ENCODE data around the gene MLEC.
A peak's percentile ranks its signal among the peaks of the same experiment; 100 is the strongest.

MLEC gene

GRCh38 chr12:120710031-120710804 is 23.3 kb downstream of the MLEC start, which contains the start of gene UNC119B:
TSS of gene UNC119B (plus strand) at chr12:120710458. CDS start at chr12:120710475, 17 bp downstream.
- H3K36me3 ChIP-seq (ENCODE audit: control insufficient read depth in 2 of 2, insufficient read depth in 2 of 2, low read length in 2 of 2): peaks cover 0 to 11% of the 10 kb centered on the region in 2 donors
- H3K9me3 ChIP-seq (ENCODE audit: control insufficient read depth in 2 of 2, low read length in 2 of 2): no peaks in the 10 kb centered on the region
- no peaks in the 10 kb centered on the region for H3K27me3 ChIP-seq (ENCODE audit: control insufficient read depth in 1 of 2, insufficient read depth in 2 of 2, low read length in 2 of 2)
- H3K27ac ChIP-seq (ENCODE audit: low read length): peak within 1 kb of the TSS; percentile 66
- peaks cover 19% of the 10 kb centered on the region for H3K4me1 ChIP-seq (ENCODE audit: control insufficient read depth, insufficient read depth, low read length)
- H3K9ac ChIP-seq (ENCODE audit: low read length in 2 of 2): peak within 1 kb of the TSS; percentile 55 to 70
- H3K4me3 ChIP-seq (ENCODE audit: low read length in 2 of 2): peak within 1 kb of the TSS; percentile 59 to 81

GRCh38 chr12:120710805-120711296 is 23.9 kb downstream of the MLEC start:
- H3K9ac ChIP-seq (ENCODE audit: low read length in 2 of 2): peak overlapping the region; percentile 55 to 70
- H3K4me1 ChIP-seq (ENCODE audit: control insufficient read depth, insufficient read depth, low read length): peaks cover 19% of the 10 kb centered on the region
- H3K27ac ChIP-seq (ENCODE audit: low read length): peak overlapping the region; percentile 55
- H3K36me3 ChIP-seq (ENCODE audit: control insufficient read depth in 2 of 2, insufficient read depth in 2 of 2, low read length in 2 of 2): peaks cover 3 to 11% of the 10 kb centered on the region in 2 donors
- H3K9me3 ChIP-seq (ENCODE audit: control insufficient read depth in 2 of 2, low read length in 2 of 2): no peaks in the 10 kb centered on the region
- no peaks in the 10 kb centered on the region for H3K27me3 ChIP-seq (ENCODE audit: control insufficient read depth in 1 of 2, insufficient read depth in 2 of 2, low read length in 2 of 2)
- peak overlapping the region; percentile 59 to 81 for H3K4me3 ChIP-seq (ENCODE audit: low read length in 2 of 2)

GRCh38 chr12:120711411-120711810 is 24.5 kb downstream of the MLEC start:
- H3K4me1 ChIP-seq (ENCODE audit: control insufficient read depth, insufficient read depth, low read length): peaks cover 19% of the 10 kb centered on the region

GRCh38 chr12:120712610-120713009 is 25.7 kb downstream of the MLEC start:
- Histone ChIP-seq H3K27me3 (ENCODE audit: control insufficient read depth in 1 of 2, insufficient read depth in 2 of 2, low read length in 2 of 2) (no peaks in the 10 kb centered on the region), H3K36me3 (ENCODE audit: control insufficient read depth in 2 of 2, insufficient read depth in 2 of 2, low read length in 2 of 2) (peaks cover 15 to 23% of the 10 kb centered on the region in 2 donors), H3K4me1 (ENCODE audit: control insufficient read depth, insufficient read depth, low read length) (peaks cover 19% of the 10 kb centered on the region), H3K27ac (ENCODE audit: low read length) (no peak overlapping the region), H3K9me3 (ENCODE audit: control insufficient read depth in 2 of 2, low read length in 2 of 2) (no peaks in the 10 kb centered on the region), H3K4me3 (ENCODE audit: low read length in 2 of 2) (no peak overlapping the region), H3K9ac (ENCODE audit: low read length in 2 of 2) (no peak overlapping the region)

More at GRCh38 chr12:120711411-120711810, 24.5 kb downstream of the MLEC start:
- Histone ChIP-seq H3K27ac (ENCODE audit: low read length) (peak overlapping the region; percentile 41), H3K9ac (ENCODE audit: low read length in 2 of 2) (peak overlapping the region; percentile 55 to 70), H3K36me3 (ENCODE audit: control insufficient read depth in 2 of 2, insufficient read depth in 2 of 2, low read length in 2 of 2) (peaks cover 8 to 16% of the 10 kb centered on the region in 2 donors), H3K27me3 (ENCODE audit: control insufficient read depth in 1 of 2, insufficient read depth in 2 of 2, low read length in 2 of 2) (no peaks in the 10 kb centered on the region), H3K4me3 (ENCODE audit: low read length in 2 of 2) (peak overlapping the region; percentile 59 to 81), H3K9me3 (ENCODE audit: control insufficient read depth in 2 of 2, low read length in 2 of 2) (no peaks in the 10 kb centered on the region)

DNA sequence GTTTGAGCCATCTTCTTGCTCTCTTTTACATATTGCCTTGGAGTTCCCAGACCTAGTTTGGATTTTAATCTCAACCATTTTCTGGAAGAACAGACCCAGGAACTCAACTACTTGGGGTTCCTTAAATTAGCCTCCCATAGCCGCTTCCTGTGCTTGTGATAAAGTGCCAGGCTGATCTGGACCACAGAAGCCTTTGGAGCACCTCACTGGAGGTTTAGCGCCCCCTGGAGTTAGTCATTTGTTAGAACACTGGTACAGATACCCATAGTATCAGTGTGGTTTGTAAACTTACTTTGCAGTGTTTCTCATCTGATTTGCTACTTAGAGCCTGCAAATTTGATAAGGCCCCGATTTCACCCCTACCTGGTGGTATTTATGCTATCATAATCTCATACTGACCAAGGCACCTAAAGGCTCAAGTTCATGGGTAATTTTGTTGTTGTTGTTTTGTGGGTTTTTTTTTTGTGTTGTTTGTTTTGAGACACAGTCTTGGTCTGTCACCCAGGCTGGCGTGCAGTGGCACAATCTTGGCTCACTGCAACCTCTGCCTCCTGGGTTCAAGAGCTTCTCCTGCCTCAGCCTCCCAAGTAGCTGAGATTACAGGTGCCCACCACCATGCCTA is 27.0 kb downstream of the MLEC start:
- H3K9ac ChIP-seq (ENCODE audit: low read length in 2 of 2): no peak overlapping the region
- no peaks in the 10 kb centered on the region for H3K9me3 ChIP-seq (ENCODE audit: control insufficient read depth in 2 of 2, low read length in 2 of 2)
- H3K4me1 ChIP-seq (ENCODE audit: control insufficient read depth, insufficient read depth, low read length): peaks cover 19% of the 10 kb centered on the region
- H3K36me3 ChIP-seq (ENCODE audit: control insufficient read depth in 2 of 2, insufficient read depth in 2 of 2, low read length in 2 of 2): peaks cover 25 to 33% of the 10 kb centered on the region in 2 donors
- no peaks in the 10 kb centered on the region for H3K27me3 ChIP-seq (ENCODE audit: control insufficient read depth in 1 of 2, insufficient read depth in 2 of 2, low read length in 2 of 2)
- H3K27ac ChIP-seq (ENCODE audit: low read length): no peak overlapping the region
- no peak overlapping the region for H3K4me3 ChIP-seq (ENCODE audit: low read length in 2 of 2)

- H3K27ac ChIP-seq (ENCODE audit: low read length): no peak overlapping the region
- peaks cover 2% of the 10 kb centered on the region for H3K4me1 ChIP-seq (ENCODE audit: control insufficient read depth, insufficient read depth, low read length)
- H3K4me3 ChIP-seq (ENCODE audit: low read length in 2 of 2): no peak overlapping the region
- H3K9me3 ChIP-seq (ENCODE audit: control insufficient read depth in 2 of 2, low read length in 2 of 2): no peaks in the 10 kb centered on the region
- no peak overlapping the region for H3K9ac ChIP-seq (ENCODE audit: low read length in 2 of 2)
- H3K36me3 ChIP-seq (ENCODE audit: control insufficient read depth in 2 of 2, insufficient read depth in 2 of 2, low read length in 2 of 2): peaks cover 59 to 66% of the 10 kb centered on the region in 2 donors
- H3K27me3 ChIP-seq (ENCODE audit: control insufficient read depth in 1 of 2, insufficient read depth in 2 of 2, low read length in 2 of 2): no peaks in the 10 kb centered on the region
Observed at GRCh38 chr12:120718055-120718454, 31.1 kb downstream of the MLEC start.

DNA sequence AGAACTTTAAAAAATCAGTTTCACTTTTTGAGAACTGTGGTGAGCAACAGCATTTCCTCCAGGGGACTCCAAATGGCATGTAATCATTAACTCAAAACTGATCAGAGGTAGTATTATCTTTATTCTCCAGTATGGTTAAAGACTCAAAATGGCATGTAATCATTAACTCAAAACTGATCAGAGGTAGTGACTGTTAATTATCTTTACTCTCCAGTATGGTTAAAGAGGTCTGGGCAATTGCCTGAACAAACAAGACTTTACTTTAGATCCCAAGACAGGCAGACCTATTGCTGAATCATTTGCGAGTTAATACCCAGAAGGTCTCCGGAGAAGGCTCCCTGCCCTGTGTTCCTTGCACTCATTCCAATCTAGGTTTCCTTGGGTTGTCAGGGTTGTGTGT is 32.1 kb downstream of the MLEC start:
- peaks cover 60 to 62% of the 10 kb centered on the region in 2 donors for H3K36me3 ChIP-seq (ENCODE audit: control insufficient read depth in 2 of 2, insufficient read depth in 2 of 2, low read length in 2 of 2)
- H3K27me3 ChIP-seq (ENCODE audit: control insufficient read depth in 1 of 2, insufficient read depth in 2 of 2, low read length in 2 of 2): no peaks in the 10 kb centered on the region
- no peak overlapping the region for H3K9ac ChIP-seq (ENCODE audit: low read length in 2 of 2)
- H3K27ac ChIP-seq (ENCODE audit: low read length): no peak overlapping the region
- no peak overlapping the region for H3K4me3 ChIP-seq (ENCODE audit: low read length in 2 of 2)
- H3K9me3 ChIP-seq (ENCODE audit: control insufficient read depth in 2 of 2, low read length in 2 of 2): no peaks in the 10 kb centered on the region
- H3K4me1 ChIP-seq (ENCODE audit: control insufficient read depth, insufficient read depth, low read length): peaks cover under 1% of the 10 kb centered on the region

- H3K4me1 ChIP-seq (ENCODE audit: control insufficient read depth, insufficient read depth, low read length): peaks cover under 1% of the 10 kb centered on the region
- H3K36me3 ChIP-seq (ENCODE audit: control insufficient read depth in 2 of 2, insufficient read depth in 2 of 2, low read length in 2 of 2): peaks cover 59 to 62% of the 10 kb centered on the region in 2 donors
Observed at GRCh38 chr12:120719496-120720233, 32.7 kb downstream of the MLEC start.

DNA sequence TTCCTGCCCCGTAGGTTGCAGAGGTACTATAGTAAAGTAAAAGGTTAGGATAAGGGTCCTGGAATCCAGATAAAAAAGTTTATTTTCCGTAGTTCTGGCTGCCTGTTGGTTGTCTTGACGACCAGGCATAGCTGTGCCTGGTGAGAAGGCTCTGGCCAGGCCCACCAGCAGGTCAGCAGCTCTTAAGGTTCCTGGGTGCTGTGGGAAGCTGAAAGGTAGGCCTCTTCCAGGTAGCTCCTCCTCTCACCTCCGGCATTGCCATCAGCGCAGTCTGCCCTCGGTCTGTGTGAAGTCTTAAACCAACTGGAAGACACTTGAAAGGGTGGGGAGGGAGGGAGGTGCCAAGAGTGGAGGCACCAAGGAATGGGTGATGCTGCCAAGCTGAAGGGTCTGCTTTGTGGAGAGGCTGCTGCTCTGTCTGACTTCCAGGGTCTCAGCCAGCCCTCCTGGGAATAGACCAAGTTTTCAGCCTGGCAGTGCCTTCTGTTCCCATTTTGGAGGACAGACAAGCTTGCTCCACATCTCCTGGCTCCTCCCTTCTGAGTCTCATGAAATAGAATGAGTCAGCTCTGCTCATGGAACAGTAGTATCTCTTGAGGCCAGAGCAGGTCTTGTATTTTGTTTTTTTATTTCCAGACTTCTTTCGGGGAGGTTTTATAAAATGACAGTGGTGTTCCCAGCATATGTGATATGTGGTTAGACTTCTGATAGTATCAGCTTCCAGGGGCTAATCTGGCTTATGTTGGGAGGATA is 33.5 kb downstream of the MLEC start:
- H3K36me3 ChIP-seq (ENCODE audit: control insufficient read depth in 2 of 2, insufficient read depth in 2 of 2, low read length in 2 of 2): peaks cover 57 to 62% of the 10 kb centered on the region in 2 donors

More at GRCh38 chr12:120719496-120720233, 32.7 kb downstream of the MLEC start:
- Histone ChIP-seq H3K4me3 (ENCODE audit: low read length in 2 of 2) (no peak overlapping the region), H3K9ac (ENCODE audit: low read length in 2 of 2) (no peak overlapping the region), H3K27me3 (ENCODE audit: control insufficient read depth in 1 of 2, insufficient read depth in 2 of 2, low read length in 2 of 2) (no peaks in the 10 kb centered on the region), H3K9me3 (ENCODE audit: control insufficient read depth in 2 of 2, low read length in 2 of 2) (no peaks in the 10 kb centered on the region), H3K27ac (ENCODE audit: low read length) (no peak overlapping the region)

More for the DNA sequence above, 33.5 kb downstream of the MLEC start:
- H3K9ac ChIP-seq (ENCODE audit: low read length in 2 of 2): no peak overlapping the region
- H3K27ac ChIP-seq (ENCODE audit: low read length): no peak overlapping the region
- H3K27me3 ChIP-seq (ENCODE audit: control insufficient read depth in 1 of 2, insufficient read depth in 2 of 2, low read length in 2 of 2): no peaks in the 10 kb centered on the region
- no peak overlapping the region for H3K4me3 ChIP-seq (ENCODE audit: low read length in 2 of 2)
- H3K9me3 ChIP-seq (ENCODE audit: control insufficient read depth in 2 of 2, low read length in 2 of 2): no peaks in the 10 kb centered on the region
- H3K4me1 ChIP-seq (ENCODE audit: control insufficient read depth, insufficient read depth, low read length): peaks cover 8% of the 10 kb centered on the region

Measured in stomach smooth muscle (tissue), 2 donors.